Measurements from ENCODE around the gene CENPN.

The CENPN gene, protein sequence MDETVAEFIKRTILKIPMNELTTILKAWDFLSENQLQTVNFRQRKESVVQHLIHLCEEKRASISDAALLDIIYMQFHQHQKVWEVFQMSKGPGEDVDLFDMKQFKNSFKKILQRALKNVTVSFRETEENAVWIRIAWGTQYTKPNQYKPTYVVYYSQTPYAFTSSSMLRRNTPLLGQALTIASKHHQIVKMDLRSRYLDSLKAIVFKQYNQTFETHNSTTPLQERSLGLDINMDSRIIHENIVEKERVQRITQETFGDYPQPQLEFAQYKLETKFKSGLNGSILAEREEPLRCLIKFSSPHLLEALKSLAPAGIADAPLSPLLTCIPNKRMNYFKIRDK

DNA sequence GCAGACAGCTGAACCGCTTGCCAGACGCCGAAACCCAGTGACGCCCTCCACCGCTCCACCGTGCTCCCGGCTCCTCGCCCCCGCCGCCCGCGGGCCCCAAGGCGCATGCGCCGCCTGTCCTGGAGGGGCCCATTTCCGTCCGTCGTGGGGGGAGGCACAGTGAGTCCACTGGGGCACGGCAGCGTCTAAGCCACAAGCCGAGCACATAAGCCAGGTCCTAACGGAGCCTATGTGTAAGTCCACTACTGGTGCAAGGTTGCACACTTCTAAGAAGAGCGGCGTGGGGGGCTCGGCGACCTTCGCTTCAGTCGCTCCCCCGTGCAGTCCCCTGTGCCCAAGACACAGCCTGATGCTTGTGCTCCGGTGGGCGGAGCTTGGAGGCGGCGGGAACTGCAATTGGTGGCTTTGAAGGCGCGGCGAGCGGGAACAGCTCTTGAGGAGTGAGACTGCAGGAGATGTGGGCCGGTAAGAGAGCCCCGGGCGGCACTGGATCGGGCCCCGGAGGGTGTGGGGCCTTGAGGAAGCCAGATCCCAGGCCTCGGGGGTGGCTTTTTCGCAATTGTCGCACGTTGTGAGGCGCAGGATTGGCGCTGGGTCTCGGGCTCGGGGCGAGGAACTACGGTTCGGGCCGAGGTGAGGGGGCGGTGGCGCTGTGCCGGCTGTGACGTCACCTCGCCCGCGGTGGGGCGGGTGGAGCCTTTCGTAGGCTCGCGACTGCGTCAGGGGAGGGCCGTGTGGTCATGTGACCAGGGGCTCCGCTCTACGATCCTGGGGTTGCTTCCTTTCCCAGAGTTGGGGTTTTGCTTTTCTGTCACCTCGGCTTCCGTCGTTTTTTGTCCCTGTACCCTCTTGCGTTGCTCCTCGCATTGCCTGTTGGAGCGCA lies at the start of gene CENPN, which contains the start of gene CMC2:
CENPN (plus strand) TSS at position 402 of the 883 bp plus-strand sequence. CDS start 4,726 bp downstream, outside the sequence.
CMC2 (minus strand) TSS at position 73 of the 883 bp plus-strand sequence. CDS start 9,491 bp downstream, outside the sequence.
- DNase-seq (ENCODE audit: low read depth) = peak; percentile 94

DNA sequence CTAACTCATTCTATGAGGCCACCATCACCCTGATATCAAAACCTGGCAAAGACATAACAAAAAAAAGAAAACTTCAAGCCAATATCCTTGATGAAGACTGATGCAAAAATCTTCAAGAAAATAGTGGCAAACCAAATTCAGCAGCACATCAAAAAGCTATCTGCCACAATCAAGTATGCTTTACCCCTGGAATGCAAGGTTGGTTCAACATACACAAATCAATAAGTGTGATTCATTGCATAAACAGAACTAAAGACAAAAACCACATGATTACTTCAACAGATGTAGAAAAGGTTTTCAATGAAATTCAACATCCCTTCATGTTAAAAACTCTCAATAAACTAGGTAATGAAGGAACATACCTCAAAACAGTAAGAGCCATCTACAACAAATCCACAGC lies 48.7 kb upstream of the CENPN start:
- no peak for DNase-seq (ENCODE audit: low read depth)

DNA sequence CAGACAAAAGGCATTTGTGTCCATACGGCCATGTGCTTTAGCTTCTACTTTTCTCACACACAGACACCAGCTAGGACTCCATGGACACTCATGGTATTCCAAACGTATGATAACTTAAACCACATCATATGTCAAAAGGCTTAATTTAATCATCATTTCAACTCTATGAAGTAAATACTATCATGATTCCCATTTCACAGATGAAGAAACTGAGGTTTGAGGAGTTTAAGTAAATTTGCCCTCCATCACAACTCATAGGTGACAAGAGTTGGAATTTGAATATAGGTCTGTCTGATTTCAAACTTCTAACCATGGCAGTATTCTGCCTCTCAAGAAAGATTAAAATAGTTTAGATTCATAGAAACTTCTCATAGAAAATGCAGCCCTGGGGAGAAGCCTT lies 44.1 kb upstream of the CENPN start:
- no peak for DNase-seq (ENCODE audit: low read depth)

DNA sequence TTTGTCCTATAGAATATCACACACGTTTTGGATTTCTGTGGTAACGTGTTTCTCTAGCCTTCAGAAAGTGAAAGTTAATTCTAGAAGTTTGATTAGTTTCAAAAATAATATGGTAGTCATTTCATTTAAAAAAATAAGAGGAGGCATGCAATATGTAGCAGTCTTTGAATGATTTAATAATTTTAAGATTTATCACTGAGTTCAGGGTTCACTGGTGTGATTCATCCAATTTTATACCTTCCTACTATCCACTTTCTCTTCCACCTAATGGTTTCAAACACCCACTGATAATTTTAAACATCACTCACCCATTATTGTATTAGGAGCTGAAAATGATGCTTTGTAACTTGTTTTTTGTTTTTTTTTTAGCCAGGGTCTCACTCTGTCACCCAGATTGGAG lies 42.7 kb upstream of the CENPN start:
- no peak for DNase-seq (ENCODE audit: low read depth)

DNA sequence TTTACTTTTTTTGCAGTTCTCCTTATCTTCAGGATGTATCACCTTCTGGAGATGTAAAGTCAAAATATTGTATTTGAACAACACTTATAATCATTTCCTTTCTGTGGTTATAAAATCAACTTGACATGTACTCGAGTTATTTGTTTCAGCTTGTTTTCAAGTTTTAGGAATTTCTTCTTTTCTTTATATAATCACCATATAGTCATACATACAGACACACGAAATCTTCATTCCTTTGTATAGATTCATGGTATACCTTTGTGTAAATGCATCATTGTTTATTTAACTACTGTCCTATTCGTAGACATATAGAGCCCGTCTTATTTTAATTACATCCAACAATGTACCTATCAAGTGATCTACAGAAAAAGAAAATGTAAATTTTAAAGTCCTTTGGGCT lies 40.4 kb upstream of the CENPN start:
- no peak for DNase-seq (ENCODE audit: low read depth)

DNA sequence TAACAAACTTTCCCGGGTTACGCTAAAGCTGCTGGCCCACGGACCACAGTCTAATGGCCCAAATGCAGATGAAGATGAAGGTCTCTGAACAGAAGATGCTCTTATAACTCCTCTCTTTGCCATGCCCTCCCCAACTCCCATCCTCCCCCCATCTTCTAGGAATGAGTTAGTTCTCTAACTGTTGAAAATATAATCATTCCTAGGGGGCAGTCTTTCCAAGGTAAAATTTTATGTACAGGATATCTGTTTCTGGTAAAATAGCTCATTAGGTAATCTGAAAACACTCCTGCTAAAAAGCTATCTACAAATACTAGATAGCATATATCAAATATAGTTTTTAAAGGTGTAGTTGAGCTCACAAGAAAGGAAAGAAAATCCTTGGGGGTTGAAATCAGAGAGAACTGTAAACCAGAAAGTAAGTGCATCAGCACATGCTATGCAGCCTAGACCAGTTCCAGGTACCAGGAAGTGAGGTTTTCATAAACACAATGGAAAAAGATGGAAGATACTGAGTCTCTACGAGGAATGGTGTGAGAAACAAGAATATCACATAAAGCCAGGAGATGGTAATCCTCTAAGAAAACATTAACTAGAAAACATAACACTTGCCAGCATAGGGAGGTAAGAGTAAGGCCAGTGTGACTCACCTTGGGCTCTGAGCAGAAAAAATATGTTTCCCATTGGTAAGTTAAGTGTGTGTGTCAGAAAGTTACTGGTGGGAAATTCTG lies 38.5 kb upstream of the CENPN start:
- no peak for DNase-seq (ENCODE audit: low read depth)

DNA sequence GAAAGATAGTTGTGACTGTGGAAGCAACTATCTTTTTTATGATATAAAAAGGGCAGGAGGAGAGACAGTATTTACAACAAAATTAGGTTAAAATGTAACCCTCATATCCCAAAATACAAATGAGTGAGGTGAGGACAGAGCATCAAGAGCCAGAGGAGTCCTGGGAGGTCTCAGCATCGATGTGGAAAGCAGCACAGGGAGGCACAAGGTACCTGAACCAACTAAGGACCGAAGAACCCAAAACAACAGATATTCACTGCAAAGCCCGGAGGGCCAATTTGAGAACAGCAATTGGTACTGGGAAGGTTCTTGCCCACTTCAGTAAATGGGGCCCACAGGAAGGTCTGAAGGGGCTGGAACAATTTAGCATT lies 37.9 kb upstream of the CENPN start:
- no peak for DNase-seq (ENCODE audit: low read depth)

DNA sequence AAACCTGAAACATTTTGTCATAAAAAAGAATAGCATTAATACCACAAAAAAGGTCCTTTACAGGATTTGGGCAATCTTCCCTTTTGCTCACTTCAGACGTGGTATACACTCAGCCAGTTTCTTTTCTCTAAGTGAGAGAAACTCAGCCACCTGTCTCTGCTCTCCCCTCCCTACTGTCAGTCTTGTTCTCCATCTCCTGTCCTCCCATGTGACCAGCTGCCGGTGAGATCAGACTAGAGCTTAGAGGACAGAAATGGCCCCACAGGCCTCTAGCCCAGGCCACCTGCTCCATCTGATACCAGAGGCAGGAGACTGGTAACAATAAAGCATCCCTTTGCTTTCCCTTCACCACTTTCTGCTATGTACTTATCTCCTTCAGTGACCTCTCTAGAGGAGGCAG lies 35.2 kb upstream of the CENPN start:
- DNase-seq (ENCODE audit: low read depth) = no peak

DNA sequence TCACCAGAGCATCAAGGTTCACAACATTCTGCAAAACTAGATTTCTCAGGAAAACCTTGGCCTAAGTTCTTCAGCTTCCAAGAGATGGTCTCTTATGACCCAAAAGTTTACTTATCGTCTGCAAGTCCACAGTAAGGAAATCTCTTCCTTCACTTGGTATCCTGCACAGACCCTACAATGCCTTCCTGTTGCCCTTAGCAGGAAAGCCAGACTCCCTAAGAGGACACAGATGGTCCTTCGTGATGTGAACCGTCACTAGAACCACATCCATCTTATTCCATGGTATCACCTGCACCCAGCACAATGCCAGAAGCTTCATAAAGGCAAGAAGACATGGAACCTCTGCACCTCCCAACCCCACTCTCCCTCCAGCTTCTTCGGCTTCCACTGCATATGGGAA lies 34.4 kb upstream of the CENPN start:
- no peak for DNase-seq (ENCODE audit: low read depth)

DNA sequence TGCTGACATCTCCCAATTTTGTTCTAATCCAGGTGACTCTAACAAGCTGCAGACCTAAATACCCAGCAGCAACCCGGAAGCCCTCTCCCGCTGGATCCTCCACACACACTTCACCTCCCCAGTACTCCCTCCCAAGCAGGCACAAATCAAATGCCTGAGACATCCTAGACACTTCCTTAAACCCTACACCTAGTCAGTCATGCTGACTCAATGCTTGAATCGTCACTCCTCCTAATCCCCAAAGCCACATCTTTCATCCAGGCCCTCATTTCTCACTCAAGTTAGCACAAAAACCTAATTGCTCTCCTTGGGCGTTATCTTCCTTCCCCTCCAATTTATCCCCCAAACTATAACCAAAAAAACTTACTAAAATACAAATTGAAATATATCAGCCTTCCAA lies 33.0 kb upstream of the CENPN start:
- DNase-seq (ENCODE audit: low read depth) = no peak

DNA sequence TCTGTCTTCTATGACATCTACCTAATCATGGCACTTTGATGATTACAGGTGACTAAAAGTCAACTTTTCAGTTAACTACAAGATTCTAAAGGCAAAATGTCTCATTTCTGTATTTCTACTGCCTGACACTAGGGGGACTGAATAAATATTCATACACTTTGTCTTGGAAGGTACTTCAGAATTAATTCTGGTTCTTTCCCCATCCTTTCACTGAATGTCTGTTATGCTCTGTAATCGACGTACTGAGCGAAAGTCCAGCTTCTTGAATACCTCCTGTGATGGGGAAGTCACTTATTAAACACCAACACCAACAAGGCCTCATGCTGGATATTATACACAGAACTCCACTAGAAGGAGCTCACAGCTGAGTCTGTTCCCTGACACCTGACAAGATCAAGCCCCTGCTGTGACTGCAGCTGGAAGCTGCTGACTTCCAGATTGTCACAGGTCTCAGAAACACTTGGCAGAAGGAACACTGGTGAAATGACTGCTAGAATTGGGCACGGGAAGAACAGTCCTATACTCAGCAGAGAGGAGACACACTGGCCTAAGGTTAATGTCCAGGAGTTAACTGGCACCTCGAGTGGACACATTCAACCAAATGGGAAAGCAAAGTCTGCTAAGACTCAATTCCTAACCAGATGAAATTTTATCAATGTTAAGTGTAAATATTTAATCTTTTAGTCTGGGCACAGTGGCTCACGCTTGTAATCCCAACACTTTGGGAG lies 32.2 kb upstream of the CENPN start:
- no peak for DNase-seq (ENCODE audit: low read depth)

DNA sequence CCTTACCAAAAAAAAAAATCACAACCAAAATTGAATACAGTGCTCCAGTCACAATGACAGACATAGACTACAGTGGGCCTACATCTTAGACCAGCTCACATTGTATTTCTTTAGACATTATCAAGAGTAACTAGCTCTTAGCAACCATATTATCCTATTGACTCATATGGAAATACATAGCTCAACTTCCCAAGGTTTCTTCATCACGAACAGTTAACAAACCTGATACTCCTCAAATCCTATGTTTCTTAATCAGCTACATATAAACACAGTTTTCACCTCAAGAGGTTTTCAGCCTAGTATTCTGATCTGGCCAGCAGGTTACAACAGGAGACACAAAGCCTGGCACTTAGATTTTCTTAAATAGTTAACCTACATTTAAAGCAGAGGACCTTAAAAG lies 30.1 kb upstream of the CENPN start:
- no peak for DNase-seq (ENCODE audit: low read depth)

DNA sequence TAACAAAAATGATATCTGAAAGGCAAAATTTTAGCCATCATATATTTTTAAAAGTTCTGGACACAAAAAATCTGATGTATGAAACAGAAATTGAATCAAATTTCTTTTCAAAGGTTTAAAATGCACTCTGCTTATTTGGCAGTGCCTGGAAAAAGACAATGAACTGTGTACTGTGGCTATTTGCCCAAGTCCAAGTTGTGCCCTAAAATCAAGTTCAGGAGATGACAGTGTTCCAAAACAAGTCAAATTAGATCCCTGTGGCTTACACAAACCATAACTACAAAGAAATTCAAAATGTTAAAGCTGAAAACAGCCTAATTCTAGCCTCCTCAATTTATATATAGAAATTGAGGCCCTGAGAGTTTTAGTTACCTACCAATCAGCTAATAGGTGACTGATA lies 25.9 kb upstream of the CENPN start:
- no peak for DNase-seq (ENCODE audit: low read depth)

DNA sequence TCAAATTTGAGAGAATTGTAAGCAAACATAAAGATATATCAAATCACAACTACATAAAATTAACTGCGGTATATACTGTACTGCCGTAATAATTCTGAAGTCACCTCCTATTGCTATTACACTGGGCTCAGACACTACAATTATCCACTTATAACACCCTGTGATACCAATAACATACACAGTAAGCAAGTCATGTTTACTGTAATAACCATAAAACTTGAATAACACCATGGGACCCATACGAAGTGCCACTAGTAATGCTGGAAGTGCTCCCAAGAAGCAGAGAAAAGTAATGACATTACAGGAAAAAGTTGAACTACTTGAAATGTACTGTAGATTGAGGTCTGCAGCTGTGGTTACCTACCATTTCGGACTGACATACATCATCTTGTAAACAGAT lies 24.4 kb upstream of the CENPN start:
- no peak for DNase-seq (ENCODE audit: low read depth)

DNA sequence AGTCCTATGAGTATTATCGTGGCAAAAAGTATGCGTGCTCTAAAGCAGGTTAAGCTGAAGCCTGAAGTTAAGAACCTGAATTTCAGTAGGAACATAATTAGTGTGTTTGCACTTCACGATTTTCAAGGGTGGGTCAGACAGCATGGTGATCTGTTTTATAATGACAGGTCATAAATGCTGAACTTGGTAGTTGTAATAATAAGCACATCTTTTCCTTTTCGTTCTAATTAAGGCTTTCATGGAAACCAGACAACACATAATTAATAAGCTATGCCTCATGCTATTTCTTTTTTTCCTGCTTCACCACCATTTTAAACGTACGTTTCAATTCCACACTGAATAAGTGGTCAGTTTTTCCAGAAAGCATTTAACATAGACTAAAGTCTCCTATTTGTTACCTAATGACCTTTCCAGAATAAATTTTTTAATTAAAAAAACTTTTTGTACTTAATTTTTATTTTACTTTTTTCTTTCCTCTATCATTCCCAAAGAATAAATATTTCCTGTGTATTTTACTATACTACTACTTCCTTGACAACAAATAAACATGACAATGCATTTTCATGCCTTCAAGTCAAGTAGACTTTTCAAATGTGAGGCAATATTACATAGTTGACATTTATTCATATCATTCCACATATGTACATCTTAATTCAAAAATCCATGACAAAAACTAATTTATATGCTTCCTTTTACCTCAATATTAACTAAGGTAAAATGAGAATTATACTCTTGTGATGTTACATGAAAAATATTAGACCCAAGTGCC lies 22.7 kb upstream of the CENPN start:
- DNase-seq (ENCODE audit: low read depth) = no peak

DNA sequence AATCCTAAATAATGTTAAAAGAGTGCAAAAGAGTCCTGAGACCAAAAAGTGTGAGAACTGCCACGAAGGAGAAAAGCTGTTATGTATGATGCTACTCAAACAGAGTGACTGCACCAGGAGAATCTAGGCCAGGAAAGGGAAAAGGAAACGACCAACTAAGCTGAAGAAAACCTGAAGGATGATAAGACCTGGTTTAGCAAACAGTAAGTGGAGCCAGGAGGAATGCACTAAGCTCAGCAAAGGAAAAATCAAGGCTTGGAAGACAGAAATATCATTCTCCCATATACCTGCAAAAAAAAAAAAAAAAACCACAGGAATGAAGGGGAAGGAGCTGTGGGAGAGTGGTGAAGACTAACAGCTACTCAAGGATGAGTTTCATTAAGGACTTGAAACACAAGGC lies 21.4 kb upstream of the CENPN start:
- DNase-seq (ENCODE audit: low read depth) = no peak

DNA sequence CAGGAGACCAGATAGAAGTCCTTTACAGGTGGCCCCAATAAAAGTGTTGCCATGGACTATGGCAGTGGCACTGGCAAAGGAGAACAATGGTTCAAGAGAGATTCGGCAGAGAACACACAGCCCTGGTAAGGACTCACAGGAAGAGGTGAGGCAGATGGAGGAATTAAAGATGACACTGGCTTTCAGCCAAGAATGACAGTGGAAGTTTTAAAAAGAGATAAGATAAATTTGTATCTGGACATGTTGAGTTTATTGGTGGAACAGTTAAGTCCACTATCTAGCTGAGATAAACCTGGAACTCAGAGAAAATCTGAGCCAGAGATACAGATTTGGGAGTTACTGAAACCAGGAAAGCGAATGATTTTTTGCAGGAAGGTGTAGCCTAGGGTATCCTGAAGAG lies 20.5 kb upstream of the CENPN start:
- no peak for DNase-seq (ENCODE audit: low read depth)

DNA sequence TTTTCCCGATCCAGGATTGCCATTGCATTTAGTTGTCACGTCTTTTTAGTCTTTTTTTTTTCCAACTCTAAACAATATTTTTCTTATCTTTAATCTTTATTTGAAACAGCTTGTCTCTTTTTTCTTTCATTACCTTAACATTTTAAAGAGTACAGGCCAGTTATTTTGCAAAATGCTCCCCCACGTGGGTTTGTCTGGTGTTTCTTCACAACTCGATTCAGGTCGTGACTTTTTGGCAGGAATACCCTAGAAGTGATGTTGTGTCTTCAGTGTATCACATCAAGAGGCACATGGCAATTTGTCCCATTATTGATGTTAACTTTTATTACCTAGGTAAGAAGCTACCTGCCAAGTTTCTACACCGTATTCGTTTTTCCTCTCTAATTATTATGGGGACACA lies 18.3 kb upstream of the CENPN start:
- DNase-seq (ENCODE audit: low read depth) = no peak

DNA sequence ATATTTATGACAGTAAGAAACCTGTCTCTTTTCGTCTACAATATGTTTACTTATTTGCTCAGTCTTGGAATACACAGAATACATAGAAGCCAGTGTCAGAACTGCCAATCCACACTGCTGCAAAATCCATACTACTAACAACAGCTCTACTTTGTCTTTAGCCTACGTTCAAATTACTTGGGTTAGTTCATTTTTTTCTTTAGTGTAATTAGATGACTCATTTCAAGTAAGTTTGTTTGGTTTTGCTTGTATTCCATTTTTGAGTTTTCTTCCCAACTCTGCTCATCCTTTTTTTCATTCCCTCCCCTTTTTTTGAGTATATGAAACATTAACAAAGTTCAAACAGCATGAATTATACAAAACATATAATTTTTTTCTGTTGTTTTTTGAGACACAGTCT lies 17.2 kb upstream of the CENPN start:
- no peak for DNase-seq (ENCODE audit: low read depth)

DNA sequence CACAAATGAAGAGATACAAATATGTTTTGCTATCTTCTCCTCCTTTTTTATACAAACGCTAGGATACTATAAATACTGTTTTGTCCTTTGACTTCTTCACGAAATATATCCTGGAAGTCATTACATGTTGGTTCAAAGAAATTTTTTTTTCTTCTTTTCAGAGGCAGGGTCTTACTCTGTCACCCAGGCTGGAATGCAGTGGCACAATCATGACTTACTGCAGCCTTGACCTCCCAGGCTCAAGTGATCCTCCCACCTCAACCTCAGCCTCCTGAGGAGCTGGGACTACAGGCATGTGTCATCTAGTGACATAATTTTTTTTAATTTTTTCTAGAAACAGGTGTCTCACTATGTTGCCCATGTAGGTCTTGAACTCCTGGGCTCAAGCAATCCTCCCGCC lies 16.4 kb upstream of the CENPN start:
- DNase-seq (ENCODE audit: low read depth) = no peak

DNA sequence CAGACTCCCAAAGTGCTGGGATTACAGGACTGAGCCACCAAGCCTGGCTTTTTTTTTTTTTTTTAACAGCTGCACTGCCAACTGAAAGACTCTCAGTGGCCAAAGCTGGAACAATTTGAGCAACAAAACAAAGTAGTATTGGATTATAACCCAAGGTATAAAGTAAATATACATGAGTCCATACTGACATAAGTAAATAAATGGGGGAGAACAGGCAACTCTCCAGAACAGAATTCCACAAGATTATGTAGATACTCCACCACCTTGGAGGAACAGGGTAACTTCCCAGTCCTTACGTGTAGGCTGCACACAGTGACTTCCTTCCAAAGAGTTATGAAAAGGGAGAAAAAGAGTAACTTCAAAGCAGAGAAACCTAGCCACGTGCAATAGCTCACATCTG lies 16.0 kb upstream of the CENPN start:
- no peak for DNase-seq (ENCODE audit: low read depth)

All from T-helper 22 cell (primary cell).